Astrocyte of the cerebellum (primary cell): ENCODE data around the gene YPEL1.

Source experiments
- DNase-seq: peaks from one replicate; pipeline ENCODE4 v3.0.0-alpha.2; 2011; ENCODE audit warnings: low read depth
- H3K4me3 ChIP-seq: 2 replicates; pipeline ENCODE4 v1.5.1; 2011; ENCODE audit warnings: mild to moderate bottlenecking, low read depth, low read length, moderate library complexity
- in situ Hi-C: cut with HindIII; loops from 2 replicates; pipeline ENCODE4 v1.10.0; 2017; ENCODE audit warnings: low sequenced_read_pairs
- TF ChIP-seq, protein P1 (sequence below): IDR thresholded peaks from 2 replicates; pipeline ENCODE4 v1.5.1; 2012; ENCODE audit warnings: low read length, low read depth, moderate library complexity, mild to moderate bottlenecking; ENCODE audit errors: missing control alignments

Gene YPEL1

DNA sequence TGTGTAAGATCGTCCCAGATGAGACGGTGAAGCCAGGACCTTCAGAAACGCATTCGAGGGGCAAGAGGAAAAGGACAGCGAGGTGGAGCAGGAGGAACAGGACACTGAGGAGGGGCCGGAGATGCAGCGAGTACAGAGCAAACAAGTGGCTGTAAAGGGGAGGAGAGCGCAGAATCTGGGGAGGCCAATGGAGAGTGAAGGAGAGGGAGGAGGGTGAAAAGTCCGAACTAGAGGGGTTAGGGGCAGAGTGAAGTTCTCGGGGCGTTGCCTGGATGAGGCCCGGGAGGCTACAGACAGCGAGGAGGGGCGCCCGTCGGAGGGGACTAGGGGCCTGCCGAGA, 78.6 kb downstream of the YPEL1 start:
- in situ Hi-C loops: no loop called here
- no peak for DNase-seq
- peak overlapping the region; percentile 49 for H3K4me3 ChIP-seq
- TF ChIP-seq, protein P1, sequence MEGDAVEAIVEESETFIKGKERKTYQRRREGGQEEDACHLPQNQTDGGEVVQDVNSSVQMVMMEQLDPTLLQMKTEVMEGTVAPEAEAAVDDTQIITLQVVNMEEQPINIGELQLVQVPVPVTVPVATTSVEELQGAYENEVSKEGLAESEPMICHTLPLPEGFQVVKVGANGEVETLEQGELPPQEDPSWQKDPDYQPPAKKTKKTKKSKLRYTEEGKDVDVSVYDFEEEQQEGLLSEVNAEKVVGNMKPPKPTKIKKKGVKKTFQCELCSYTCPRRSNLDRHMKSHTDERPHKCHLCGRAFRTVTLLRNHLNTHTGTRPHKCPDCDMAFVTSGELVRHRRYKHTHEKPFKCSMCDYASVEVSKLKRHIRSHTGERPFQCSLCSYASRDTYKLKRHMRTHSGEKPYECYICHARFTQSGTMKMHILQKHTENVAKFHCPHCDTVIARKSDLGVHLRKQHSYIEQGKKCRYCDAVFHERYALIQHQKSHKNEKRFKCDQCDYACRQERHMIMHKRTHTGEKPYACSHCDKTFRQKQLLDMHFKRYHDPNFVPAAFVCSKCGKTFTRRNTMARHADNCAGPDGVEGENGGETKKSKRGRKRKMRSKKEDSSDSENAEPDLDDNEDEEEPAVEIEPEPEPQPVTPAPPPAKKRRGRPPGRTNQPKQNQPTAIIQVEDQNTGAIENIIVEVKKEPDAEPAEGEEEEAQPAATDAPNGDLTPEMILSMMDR: no peak

DNA sequence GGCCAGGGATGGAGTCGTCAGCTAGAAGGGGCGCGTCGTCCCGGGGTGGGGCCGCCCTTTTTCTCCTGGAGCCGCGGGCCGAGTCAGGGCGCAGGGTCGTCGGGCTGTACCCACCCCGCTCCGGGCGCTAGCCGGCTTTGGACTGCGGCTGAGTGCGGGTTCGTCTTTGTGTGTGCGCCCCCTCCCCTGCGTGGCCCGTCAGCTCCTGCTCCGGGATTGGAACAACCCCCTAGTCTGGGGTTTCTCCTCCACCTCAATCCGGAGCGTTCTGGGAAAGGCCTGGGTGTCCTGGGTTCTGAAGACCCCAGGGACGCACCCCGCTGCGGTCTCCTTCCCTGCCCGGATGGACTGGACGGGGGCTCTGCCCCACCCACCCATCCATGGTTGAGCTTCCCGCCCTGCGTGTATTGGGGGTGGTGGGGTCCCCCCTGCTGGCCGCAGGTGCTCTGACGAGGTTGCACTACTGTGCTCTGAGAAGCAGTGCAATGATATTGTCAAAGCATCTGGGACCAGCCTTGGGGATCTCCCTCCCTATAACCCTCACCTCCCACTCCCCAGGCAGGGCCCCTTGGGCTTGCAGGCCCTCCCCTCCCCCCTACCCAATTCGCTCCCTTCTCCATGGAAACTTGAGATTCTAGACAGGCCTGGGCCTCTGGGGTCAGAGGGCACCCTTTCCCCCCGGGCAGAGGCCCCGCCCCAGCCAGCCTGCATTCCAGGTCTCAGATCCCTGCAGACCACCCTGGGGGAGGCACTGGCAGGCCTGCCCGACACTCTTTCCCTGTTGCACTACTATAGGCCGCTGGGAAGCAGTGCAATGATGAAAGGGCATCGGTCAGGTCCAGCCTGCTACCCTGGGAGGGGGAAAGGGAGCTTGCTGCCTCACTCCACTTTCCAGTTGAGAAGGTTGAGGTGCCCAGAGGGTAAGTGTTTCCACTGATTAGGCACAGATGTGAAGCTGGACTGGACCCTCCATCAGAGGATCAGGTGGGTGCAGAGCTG, 82.7 kb downstream of the YPEL1 start:
- in situ Hi-C loops: no loop called here
- TF ChIP-seq, protein P1: no peak

DNA sequence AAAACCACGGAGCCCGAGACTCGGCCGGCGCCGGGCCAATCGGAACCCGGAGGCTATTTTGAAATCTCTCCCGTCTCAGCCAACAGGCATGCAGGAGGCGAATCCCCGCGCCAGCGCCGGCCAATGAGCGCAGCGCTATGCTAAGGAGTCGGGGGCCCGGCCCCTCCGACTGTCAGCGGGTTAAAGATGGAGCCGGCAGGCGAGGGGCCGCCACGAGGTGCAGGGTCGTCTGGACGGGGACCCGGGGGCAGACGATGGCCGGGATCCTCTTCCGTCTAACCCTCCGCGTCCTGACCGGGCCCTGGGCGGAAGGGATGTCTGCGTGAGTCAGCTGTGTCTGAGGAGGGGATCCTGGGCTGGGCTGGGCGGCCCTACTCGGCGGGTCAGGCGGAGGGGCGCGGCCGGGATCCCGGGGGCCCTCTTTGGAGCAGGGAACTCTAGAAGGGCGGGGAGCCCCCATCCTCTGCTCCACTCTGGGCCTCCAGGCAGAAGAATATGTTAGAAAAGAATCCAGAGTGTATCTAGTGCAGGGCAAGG, 83.5 kb downstream of the YPEL1 start:
- H3K4me3 ChIP-seq: peak overlapping the region; percentile 78
- peak; percentile 73 for DNase-seq
- TF ChIP-seq, protein P1: no peak
- in situ Hi-C loops: no loop called here

More for the DNA sequence above, 82.7 kb downstream of the YPEL1 start:
- peak overlapping the region; percentile 78 for H3K4me3 ChIP-seq
- DNase-seq: no peak

DNA sequence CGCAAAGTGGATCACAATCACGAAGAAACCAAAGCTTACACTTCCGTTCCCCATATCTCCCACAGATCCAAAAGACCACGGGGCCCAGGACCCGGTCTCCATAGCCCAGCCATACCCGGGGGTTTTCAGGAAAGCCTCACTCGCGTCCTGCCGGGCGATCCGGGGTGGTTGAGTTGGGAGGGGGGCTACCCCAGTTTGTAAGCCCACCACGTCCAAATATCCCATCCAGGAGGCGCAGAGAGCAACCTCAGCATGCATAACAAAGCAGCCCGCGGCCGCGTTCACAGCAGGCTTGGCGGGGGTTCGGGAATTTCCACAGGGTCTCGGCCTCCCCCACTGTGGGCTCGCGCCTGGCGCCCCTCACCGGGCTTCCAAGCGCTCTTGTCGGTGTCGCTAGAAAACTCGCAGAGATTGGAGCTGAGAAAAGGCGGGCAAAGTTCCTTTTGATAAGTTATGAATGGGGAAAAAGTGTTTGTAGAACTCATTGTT, 84.0 kb downstream of the YPEL1 start:
- peak overlapping the region; percentile 78 for H3K4me3 ChIP-seq
- no peak for DNase-seq
- in situ Hi-C loops: no loop called here
- TF ChIP-seq, protein P1: no peak

DNA sequence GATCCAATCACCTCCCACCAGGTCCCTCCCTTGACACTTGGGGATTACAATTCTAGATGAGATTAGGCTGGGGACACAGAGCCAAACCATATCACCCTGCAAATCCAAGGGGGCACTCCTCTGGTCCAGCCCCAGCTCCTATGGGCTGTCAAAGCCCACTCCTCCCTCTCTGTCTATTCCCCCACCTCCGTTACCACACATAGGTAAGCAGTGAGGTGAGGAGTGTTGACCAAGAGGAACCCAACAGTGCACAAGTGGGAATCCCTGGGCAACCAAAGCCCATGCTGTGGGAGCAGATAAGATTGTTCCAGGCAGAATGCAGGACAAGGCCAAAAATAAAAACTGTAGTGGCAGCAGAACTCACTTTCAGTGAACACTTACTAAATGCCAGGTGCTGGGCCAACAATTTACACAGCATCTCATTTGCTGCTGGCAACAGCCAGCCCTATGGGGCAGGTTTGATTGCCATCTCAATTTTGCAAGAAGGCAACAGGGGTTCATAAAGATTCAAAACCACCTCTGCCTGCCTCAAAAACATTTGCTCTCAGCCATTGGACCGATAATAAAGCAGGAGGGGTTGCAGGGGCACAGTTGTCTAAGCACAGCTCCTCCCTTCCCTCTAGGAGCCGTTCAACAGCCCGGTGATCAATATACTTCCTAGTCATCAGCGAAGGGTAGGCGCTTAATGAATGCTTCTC, 84.6 kb downstream of the YPEL1 start:
- DNase-seq: no peak
- TF ChIP-seq, protein P1: no peak
- in situ Hi-C loops: no loop called here
- peak overlapping the region; percentile 78 for H3K4me3 ChIP-seq

DNA sequence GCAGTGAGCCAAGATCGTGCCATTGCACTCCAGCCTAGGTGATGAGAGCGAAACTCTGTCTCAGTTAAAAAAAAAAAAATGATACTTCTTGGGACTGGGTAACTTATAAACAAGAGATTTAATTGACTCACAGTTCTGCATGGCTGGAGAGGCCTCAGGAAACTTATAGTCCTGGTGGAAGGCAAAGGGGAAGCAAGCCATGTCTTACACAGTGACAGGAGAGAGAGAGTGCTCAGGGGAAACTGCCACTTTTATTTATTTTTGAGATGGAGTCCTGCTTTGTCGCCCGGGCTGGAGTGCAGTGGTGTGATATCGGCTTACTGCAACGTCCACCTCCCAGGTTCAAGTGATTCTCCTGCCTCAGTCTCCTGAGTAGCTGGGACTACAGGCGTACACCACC, 85.3 kb downstream of the YPEL1 start:
- TF ChIP-seq, protein P1: no peak
- in situ Hi-C loops: no loop called here
- no peak for DNase-seq
- H3K4me3 ChIP-seq: no peak overlapping the region
